ENCODE results near the gene MAPK10.

The MAPK10 gene

DNA sequence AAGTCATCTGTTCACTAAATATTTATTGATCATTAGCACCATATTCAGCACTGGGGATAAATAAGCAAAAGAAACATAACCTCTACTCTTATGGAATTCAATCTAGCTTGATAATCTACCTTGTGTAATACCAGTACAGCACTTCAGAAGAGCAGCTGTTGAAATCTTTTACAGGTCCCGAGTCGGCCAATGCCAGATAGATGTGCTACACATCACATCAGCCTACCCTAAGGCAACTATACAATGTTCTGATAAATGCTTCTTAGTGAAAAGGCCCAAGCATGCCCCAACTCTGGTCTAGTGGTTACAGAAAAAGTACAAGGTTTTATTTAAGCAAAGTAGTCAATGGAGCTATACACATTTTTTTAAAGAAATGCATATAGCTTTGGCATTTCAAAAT, 68.7 kb downstream of the MAPK10 start:
- H3K4me3 ChIP-seq (IDR thresholded peaks at IDR 0.05; ENCODE audit: insufficient read depth, low read depth, low read length): no peak overlapping the region
- H3K27me3 ChIP-seq (ENCODE audit: insufficient read depth, low read depth): no peaks in the 10 kb centered on the region
- H3K4me1 ChIP-seq (ENCODE audit: low read depth, poor library complexity, severe bottlenecking): no peaks in the 10 kb centered on the region
- H4K20me1 ChIP-seq (ENCODE audit: insufficient read depth): no peaks in the 10 kb centered on the region
- no peaks in the 10 kb centered on the region for H3K36me3 ChIP-seq (ENCODE audit: insufficient read depth)
- H3K79me2 ChIP-seq (ENCODE audit: insufficient read depth, low read depth): no peaks in the 10 kb centered on the region
- H3K27ac ChIP-seq: no peak overlapping the region
- no peak overlapping the region for H3K4me2 ChIP-seq
- TF ChIP-seq, protein P1, sequence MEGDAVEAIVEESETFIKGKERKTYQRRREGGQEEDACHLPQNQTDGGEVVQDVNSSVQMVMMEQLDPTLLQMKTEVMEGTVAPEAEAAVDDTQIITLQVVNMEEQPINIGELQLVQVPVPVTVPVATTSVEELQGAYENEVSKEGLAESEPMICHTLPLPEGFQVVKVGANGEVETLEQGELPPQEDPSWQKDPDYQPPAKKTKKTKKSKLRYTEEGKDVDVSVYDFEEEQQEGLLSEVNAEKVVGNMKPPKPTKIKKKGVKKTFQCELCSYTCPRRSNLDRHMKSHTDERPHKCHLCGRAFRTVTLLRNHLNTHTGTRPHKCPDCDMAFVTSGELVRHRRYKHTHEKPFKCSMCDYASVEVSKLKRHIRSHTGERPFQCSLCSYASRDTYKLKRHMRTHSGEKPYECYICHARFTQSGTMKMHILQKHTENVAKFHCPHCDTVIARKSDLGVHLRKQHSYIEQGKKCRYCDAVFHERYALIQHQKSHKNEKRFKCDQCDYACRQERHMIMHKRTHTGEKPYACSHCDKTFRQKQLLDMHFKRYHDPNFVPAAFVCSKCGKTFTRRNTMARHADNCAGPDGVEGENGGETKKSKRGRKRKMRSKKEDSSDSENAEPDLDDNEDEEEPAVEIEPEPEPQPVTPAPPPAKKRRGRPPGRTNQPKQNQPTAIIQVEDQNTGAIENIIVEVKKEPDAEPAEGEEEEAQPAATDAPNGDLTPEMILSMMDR (conservative IDR thresholded peaks at IDR 0.05; ENCODE audit: low read depth, low read length): no peak
- H3K9ac ChIP-seq: no peak overlapping the region
- H2AFZ ChIP-seq (ENCODE audit: low read depth): no peak overlapping the region

DNA sequence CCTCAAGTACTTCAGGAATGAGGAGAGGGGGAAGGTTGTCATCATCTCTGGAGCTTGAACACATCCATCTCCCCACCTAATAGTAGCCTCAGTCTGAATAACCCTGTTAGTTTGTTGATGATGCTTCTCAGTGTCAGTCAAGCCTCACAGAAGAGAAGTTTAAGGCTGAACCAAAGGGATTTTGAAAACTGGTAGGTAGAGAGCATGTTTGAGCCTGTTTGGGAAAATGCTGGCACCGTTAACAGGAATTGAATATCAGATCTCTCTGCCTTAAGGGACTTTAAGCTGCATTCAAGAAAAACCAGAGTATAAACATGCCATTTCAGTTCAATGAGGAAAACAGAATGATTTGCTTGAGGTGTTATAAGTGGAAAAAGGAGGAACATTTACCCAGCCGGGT, 73.1 kb downstream of the MAPK10 start:
- Histone ChIP-seq H3K9ac (no peak overlapping the region), H3K27me3 (ENCODE audit: insufficient read depth, low read depth) (no peaks in the 10 kb centered on the region), H2AFZ (ENCODE audit: low read depth) (no peak overlapping the region), H3K4me3 (IDR thresholded peaks at IDR 0.05; ENCODE audit: insufficient read depth, low read depth, low read length) (no peak overlapping the region), H3K36me3 (ENCODE audit: insufficient read depth) (no peaks in the 10 kb centered on the region), H3K4me1 (ENCODE audit: low read depth, poor library complexity, severe bottlenecking) (no peaks in the 10 kb centered on the region), H3K27ac (no peak overlapping the region), H3K79me2 (ENCODE audit: insufficient read depth, low read depth) (no peaks in the 10 kb centered on the region), H3K4me2 (no peak overlapping the region), H4K20me1 (ENCODE audit: insufficient read depth) (no peaks in the 10 kb centered on the region)
- TF ChIP-seq, protein P1 (conservative IDR thresholded peaks at IDR 0.05; ENCODE audit: low read depth, low read length): no peak

- no peak overlapping the region for H2AFZ ChIP-seq (ENCODE audit: low read depth)
- H3K27ac ChIP-seq: no peak overlapping the region
- H3K4me3 ChIP-seq (IDR thresholded peaks at IDR 0.05; ENCODE audit: insufficient read depth, low read depth, low read length): no peak overlapping the region
- no peaks in the 10 kb centered on the region for H3K27me3 ChIP-seq (ENCODE audit: insufficient read depth, low read depth)
- H3K36me3 ChIP-seq (ENCODE audit: insufficient read depth): no peaks in the 10 kb centered on the region
- H4K20me1 ChIP-seq (ENCODE audit: insufficient read depth): no peaks in the 10 kb centered on the region
- no peaks in the 10 kb centered on the region for H3K79me2 ChIP-seq (ENCODE audit: insufficient read depth, low read depth)
- TF ChIP-seq, protein P1 (conservative IDR thresholded peaks at IDR 0.05; ENCODE audit: low read depth, low read length): no peak
- H3K4me2 ChIP-seq: no peak overlapping the region
- H3K9ac ChIP-seq: no peak overlapping the region
- H3K4me1 ChIP-seq (ENCODE audit: low read depth, poor library complexity, severe bottlenecking): no peaks in the 10 kb centered on the region
Measured at GRCh38 chr4:86283371-86283770, 76.5 kb downstream of the MAPK10 start.

DNA sequence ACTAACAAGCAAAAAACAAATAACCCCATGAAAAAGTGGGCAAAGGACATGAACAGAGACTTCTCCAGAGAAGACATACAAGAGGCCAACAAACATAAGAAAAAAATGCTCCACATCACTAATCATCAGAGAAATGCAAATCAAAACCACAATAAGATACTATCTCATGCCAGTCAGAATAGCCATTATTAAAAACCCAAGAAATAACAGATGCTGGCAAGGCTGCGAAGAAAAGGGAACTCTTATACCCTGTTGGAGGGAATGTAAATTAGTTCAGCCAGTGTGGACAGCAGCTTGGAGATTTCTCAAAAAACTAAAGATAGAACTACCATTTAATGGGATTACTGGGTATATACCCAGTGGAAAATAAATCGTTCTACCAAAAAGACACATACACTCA, 79.6 kb downstream of the MAPK10 start:
- Histone ChIP-seq H3K9ac (no peak overlapping the region), H3K4me2 (no peak overlapping the region)

More for the DNA sequence above, 79.6 kb downstream of the MAPK10 start:
- Histone ChIP-seq H3K4me1 (ENCODE audit: low read depth, poor library complexity, severe bottlenecking) (no peaks in the 10 kb centered on the region), H2AFZ (ENCODE audit: low read depth) (no peak overlapping the region), H3K36me3 (ENCODE audit: insufficient read depth) (no peaks in the 10 kb centered on the region), H4K20me1 (ENCODE audit: insufficient read depth) (no peaks in the 10 kb centered on the region), H3K79me2 (ENCODE audit: insufficient read depth, low read depth) (no peaks in the 10 kb centered on the region), H3K4me3 (IDR thresholded peaks at IDR 0.05; ENCODE audit: insufficient read depth, low read depth, low read length) (no peak overlapping the region), H3K27me3 (ENCODE audit: insufficient read depth, low read depth) (no peaks in the 10 kb centered on the region), H3K27ac (no peak overlapping the region)
- TF ChIP-seq, protein P1 (conservative IDR thresholded peaks at IDR 0.05; ENCODE audit: low read depth, low read length): no peak
